Mammary epithelial cell (primary cell): ENCODE data around the gene TP53TG5.

Experiments used
- CTCF ChIP-seq, 2 donors: IDR thresholded peaks in 1 of 2; conservative IDR thresholded peaks in 1 of 2; 2 replicates each; pipeline ENCODE4 v1.5.1; 2011 to 2012; ENCODE audit warnings: inconsistent platforms in 2 of 2, low read length in 2 of 2, mild to moderate bottlenecking in 2 of 2, control low read depth in 1 of 2, low read depth in 1 of 2; ENCODE audit not compliant: insufficient read depth in 1 of 2; ENCODE audit errors: extremely low read depth in 1 of 2
- EZH2 ChIP-seq: IDR thresholded peaks from 2 replicates; pipeline ENCODE4 v1.6.1; 2012; ENCODE audit warnings: low read length, inconsistent platforms, borderline replicate concordance

- TF ChIP-seq CTCF (conservative IDR thresholded peaks at IDR 0.05 in 1 of 2, IDR thresholded peaks at IDR 0.05 in 1 of 2; ENCODE audit: extremely low read depth in 1 of 2, insufficient read depth in 1 of 2, low read depth in 1 of 2, low read length in 2 of 2): no peak
- no peak for TF ChIP-seq EZH2
Measured at GRCh38 chr20:45394221-45395113, 16.3 kb upstream of the TP53TG5 start.
